GM21825 (cell line): ENCODE measurements around the gene ETV2.
"Not testable (repeated sequence)": the region's sequence is repeated elsewhere in the genome, so short reads cannot be mapped to it uniquely, and the experiment has no call there.

Source experiments
- ATAC-seq: cut with Tn5 transposase; IDR thresholded peaks from one replicate; pipeline ENCODE4 v1.9.1; 2021; ENCODE audit warnings: mild to moderate bottlenecking, moderate library complexity; ENCODE audit not compliant: unreplicated experiment

ETV2 gene

GRCh38 chr19:35655600-35655999 lies 14.1 kb downstream of the ETV2 start:
- no peak for ATAC-seq

- ATAC-seq, result no peak
Measured at GRCh38 chr19:35656700-35657099, 15.2 kb downstream of the ETV2 start.

GRCh38 chr19:35657904-35658700 lies 16.6 kb downstream of the ETV2 start:
- no peak for ATAC-seq

- ATAC-seq, result no peak
Measured at GRCh38 chr19:35661995-35662340, 20.4 kb downstream of the ETV2 start.

DNA sequence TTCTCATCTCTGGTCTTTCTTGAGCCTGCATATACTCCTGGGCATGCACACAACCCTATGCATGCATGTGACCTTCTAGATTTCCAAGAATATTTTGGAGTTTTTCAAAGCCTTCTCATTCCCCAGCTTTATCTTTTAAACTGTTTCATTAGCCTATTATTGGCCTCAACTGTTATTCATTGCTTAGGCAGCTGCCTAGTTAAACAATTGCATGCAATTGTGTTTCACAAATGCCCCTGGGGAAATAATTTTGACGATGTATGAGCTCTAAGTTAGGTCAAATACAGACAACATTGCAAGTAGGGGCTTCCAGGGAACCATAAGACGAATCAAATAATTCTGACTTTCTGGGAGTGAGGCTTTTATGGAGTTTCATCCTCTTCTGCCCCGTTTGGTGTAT lies 22.4 kb downstream of the ETV2 start:
- no peak for ATAC-seq

GRCh38 chr19:35665157-35665556 lies 23.6 kb downstream of the ETV2 start:
- no peak for ATAC-seq

- ATAC-seq, result no peak
Measured at GRCh38 chr19:35665604-35666003, 24.1 kb downstream of the ETV2 start.

GRCh38 chr19:35666251-35666913 lies 24.8 kb downstream of the ETV2 start, which contains the start of gene UPK1A:
Gene UPK1A, plus strand, starts transcription at chr19:35666517. Its CDS starts 296 bp downstream, at chr19:35666813.
- ATAC-seq, result no peak

DNA sequence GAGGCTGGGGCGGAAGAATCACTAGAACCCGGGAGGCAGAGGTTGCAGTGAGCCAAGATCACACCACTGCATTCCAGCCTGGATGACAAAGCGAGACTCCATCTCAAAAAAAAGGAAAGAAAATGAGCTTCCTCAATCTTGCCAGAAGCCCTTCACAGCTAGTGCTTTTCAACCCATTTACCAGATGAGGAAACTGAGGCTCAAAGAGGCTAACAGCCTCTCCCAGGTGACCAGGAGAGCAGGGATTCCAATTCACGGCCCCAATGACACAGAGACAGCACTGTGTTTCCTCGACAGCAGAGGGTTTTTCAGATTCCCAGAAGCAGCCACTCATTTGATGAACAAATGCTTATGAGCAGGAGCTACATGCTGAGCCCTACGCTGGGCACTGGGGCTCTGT lies 28.0 kb downstream of the ETV2 start:
- ATAC-seq, result no peak

GRCh38 chr19:35669974-35670373 lies 28.4 kb downstream of the ETV2 start:
- ATAC-seq, result no peak

DNA sequence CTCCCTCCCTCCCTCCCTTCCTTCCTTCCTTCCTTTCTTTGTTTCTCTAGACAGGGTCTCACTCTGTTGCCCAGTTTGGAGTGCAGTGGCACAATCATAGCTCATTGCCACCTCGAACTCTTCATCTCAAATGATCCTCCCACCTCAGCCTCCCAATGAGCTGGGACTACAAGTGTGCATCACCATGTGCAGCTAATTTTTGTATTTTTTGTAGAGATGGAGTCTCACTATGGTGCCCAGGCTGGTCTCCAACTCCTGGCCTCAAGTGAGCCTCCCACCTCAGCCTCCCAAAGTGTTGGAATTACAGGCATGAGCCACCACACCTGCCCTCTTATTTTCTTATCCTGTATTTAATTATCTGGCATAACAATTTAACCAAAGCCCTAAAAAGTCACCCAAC lies 29.1 kb downstream of the ETV2 start:
- no peak for ATAC-seq

GRCh38 chr19:35671818-35672217 lies 30.3 kb downstream of the ETV2 start:
- no peak for ATAC-seq

GRCh38 chr19:35673121-35673804 lies 31.7 kb downstream of the ETV2 start:
- no peak for ATAC-seq

GRCh38 chr19:35675589-35676140 lies 34.1 kb downstream of the ETV2 start:
- ATAC-seq, result no peak

- ATAC-seq, result no peak
Measured at GRCh38 chr19:35689836-35690235, 48.3 kb downstream of the ETV2 start.

DNA sequence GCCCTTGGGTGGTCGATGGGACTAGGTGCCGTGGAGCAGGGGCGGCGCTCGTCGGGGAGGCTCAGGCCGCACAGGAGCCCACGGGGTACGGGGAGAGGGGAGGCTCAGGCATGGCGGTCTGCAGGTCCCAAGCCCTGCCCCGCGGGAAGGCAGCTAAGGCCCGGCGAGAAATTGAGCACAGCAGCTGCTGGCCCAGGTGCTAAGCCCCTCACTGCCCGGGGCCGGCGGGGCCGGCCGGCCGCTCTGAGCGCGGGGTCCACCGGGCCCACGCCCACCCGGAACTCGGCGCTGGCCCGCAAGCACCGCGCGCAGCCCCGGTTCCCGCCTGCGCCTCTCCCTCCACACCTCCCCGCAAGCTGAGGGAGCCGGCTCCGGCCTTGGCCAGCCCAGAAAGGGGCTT lies 49.6 kb downstream of the ETV2 start:
- ATAC-seq, result not testable (repeated sequence)

DNA sequence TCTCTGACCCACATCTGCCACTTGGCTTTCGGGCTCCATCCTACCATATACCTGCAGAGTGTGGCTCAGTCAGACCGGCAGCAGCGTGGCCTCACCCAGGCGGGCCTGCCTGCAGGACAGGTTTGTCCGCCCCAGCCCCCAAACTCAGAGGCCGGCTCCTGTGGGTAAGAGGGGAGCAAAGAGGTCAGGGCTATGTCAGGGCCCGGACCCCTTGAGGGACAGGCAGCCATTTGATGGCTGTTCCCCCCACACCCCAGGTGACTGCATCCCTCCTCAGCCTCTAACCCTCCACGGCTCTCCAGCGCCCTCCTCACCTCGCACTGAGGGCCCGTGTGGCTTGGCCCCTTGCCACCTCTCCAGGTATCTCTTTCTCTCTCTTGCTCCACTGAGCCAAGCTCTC lies 50.5 kb downstream of the ETV2 start:
- no peak for ATAC-seq

- ATAC-seq, result no peak
Measured at GRCh38 chr19:35693422-35693821, 51.9 kb downstream of the ETV2 start.

- peak; percentile 75 for ATAC-seq
Measured at GRCh38 chr19:35693835-35694599, 52.5 kb downstream of the ETV2 start.
